AG08396 (cell line): Measurements from ENCODE around the gene LMF1.

ENCODE experiments used
- DNase-seq: peaks from one replicate; pipeline ENCODE4 v3.0.0; 2012; ENCODE audit warnings: low spot score, mixed read lengths

The LMF1 gene

GRCh38 chr16:1002399-1003166 lies 31.8 kb upstream of the LMF1 start:
- DNase-seq, result peak; percentile 92

GRCh38 chr16:1001096-1001495 lies 30.3 kb upstream of the LMF1 start:
- DNase-seq, result no peak

GRCh38 chr16:1000608-1001007 lies 29.8 kb upstream of the LMF1 start:
- DNase-seq, result no peak

- no peak for DNase-seq
Measured at GRCh38 chr16:999677-1000076, 28.9 kb upstream of the LMF1 start.

- DNase-seq, result no peak
Measured at GRCh38 chr16:998615-999014, 27.8 kb upstream of the LMF1 start.

- DNase-seq, result no peak
Measured at GRCh38 chr16:998211-998610, 27.4 kb upstream of the LMF1 start.

GRCh38 chr16:997440-998051 lies 26.8 kb upstream of the LMF1 start:
- DNase-seq, result no peak

- DNase-seq, result no peak
Measured at GRCh38 chr16:996681-997080, 25.9 kb upstream of the LMF1 start.

- DNase-seq, result no peak
Measured at GRCh38 chr16:995783-996182, 25.0 kb upstream of the LMF1 start.

GRCh38 chr16:995087-995486 lies 24.3 kb upstream of the LMF1 start:
- DNase-seq, result no peak

GRCh38 chr16:993731-994130 lies 22.9 kb upstream of the LMF1 start:
- DNase-seq, result no peak

- no peak for DNase-seq
Measured at GRCh38 chr16:991773-992172, 21.0 kb upstream of the LMF1 start.

- no peak for DNase-seq
Measured at GRCh38 chr16:991345-991744, 20.6 kb upstream of the LMF1 start.

- no peak for DNase-seq
Measured at GRCh38 chr16:990516-991291, 19.9 kb upstream of the LMF1 start.

GRCh38 chr16:989354-989814 lies 18.6 kb upstream of the LMF1 start:
- DNase-seq, result no peak

GRCh38 chr16:988471-989353 lies 17.9 kb upstream of the LMF1 start:
- no peak for DNase-seq

- no peak for DNase-seq
Measured at GRCh38 chr16:987906-988305, 17.1 kb upstream of the LMF1 start.

- no peak for DNase-seq
Measured at GRCh38 chr16:986925-987582, 16.3 kb upstream of the LMF1 start.

GRCh38 chr16:986411-986810 lies 15.6 kb upstream of the LMF1 start:
- no peak for DNase-seq

- no peak for DNase-seq
Measured at GRCh38 chr16:985646-986400, 15.0 kb upstream of the LMF1 start.
